IPS-20b (cell line): Measurements from ENCODE around the gene SUGCT.

Experiments used
- H3K27ac ChIP-seq: one replicate; pipeline ENCODE4 v1.5.1; 2013; ENCODE audit warnings: low read length
- H3K27me3 ChIP-seq: 2 replicates; pipeline ENCODE4 v1.6.1; 2013; ENCODE audit warnings: mild to moderate bottlenecking, low read length, inconsistent platforms; ENCODE audit not compliant: insufficient read depth
- H3K36me3 ChIP-seq: 2 replicates; pipeline ENCODE4 v1.6.1; 2013; ENCODE audit warnings: low read depth, mild to moderate bottlenecking, inconsistent platforms, low read length, moderate library complexity; ENCODE audit not compliant: insufficient read depth
- H3K4me1 ChIP-seq: 2 replicates; pipeline ENCODE4 v1.6.1; 2013; ENCODE audit warnings: mild to moderate bottlenecking, control low read depth, inconsistent platforms, low read length, moderate library complexity; ENCODE audit not compliant: insufficient read depth
- H3K4me3 ChIP-seq: 2 replicates; pipeline ENCODE4 v1.5.1; 2013; ENCODE audit warnings: mild to moderate bottlenecking, low read length, inconsistent platforms
- H3K9ac ChIP-seq: 2 replicates; pipeline ENCODE4 v1.6.1; 2013; ENCODE audit warnings: low read depth, mild to moderate bottlenecking, inconsistent platforms, low read length, moderate library complexity
- H3K9me3 ChIP-seq: 2 replicates; pipeline ENCODE4 v1.6.1; 2013; ENCODE audit warnings: mild to moderate bottlenecking, low read depth, low read length, inconsistent platforms; ENCODE audit not compliant: insufficient read depth

The SUGCT gene

GRCh38 chr7:40457776-40458480 lies 323.1 kb downstream of the SUGCT start:
- Histone ChIP-seq H3K9ac (no peak overlapping the region), H3K36me3 (no peaks in the 10 kb centered on the region), H3K4me1 (peaks cover 7% of the 10 kb centered on the region; the same call in 1 of the 2 replicates), H3K4me3 (no peak overlapping the region), H3K27ac (no peak overlapping the region), H3K9me3 (no peaks in the 10 kb centered on the region), H3K27me3 (no peaks in the 10 kb centered on the region)

- H3K9me3 ChIP-seq, result no peaks in the 10 kb centered on the region
- H3K27ac ChIP-seq, result no peak overlapping the region
- H3K4me1 ChIP-seq, result no peaks in the 10 kb centered on the region
- H3K4me3 ChIP-seq, result no peak overlapping the region
- H3K9ac ChIP-seq, result no peak overlapping the region
- H3K27me3 ChIP-seq, result no peaks in the 10 kb centered on the region
- H3K36me3 ChIP-seq, result no peaks in the 10 kb centered on the region
These were observed 328.6 kb downstream of the SUGCT start for GRCh38 chr7:40463446-40463845.

- H3K9ac ChIP-seq, result no peak overlapping the region
- H3K9me3 ChIP-seq, result no peaks in the 10 kb centered on the region
- no peaks in the 10 kb centered on the region for H3K4me1 ChIP-seq
- no peaks in the 10 kb centered on the region for H3K36me3 ChIP-seq
- no peak overlapping the region for H3K27ac ChIP-seq
- H3K27me3 ChIP-seq, result no peaks in the 10 kb centered on the region
- H3K4me3 ChIP-seq, result no peak overlapping the region
These were observed 334.4 kb downstream of the SUGCT start for GRCh38 chr7:40468891-40469864.

- H3K9ac ChIP-seq, result no peak overlapping the region
These were observed 335.3 kb downstream of the SUGCT start for GRCh38 chr7:40470091-40470592.

GRCh38 chr7:40470817-40471216 lies 336.0 kb downstream of the SUGCT start:
- no peak overlapping the region for H3K4me3 ChIP-seq

More at GRCh38 chr7:40470091-40470592, 335.3 kb downstream of the SUGCT start:
- Histone ChIP-seq H3K27me3 (no peaks in the 10 kb centered on the region), H3K4me1 (no peaks in the 10 kb centered on the region), H3K9me3 (no peaks in the 10 kb centered on the region), H3K36me3 (no peaks in the 10 kb centered on the region), H3K27ac (no peak overlapping the region), H3K4me3 (no peak overlapping the region)

GRCh38 chr7:40471891-40472290 lies 337.1 kb downstream of the SUGCT start:
- no peak overlapping the region for H3K9ac ChIP-seq
- no peaks in the 10 kb centered on the region for H3K9me3 ChIP-seq
- no peaks in the 10 kb centered on the region for H3K4me1 ChIP-seq
- no peak overlapping the region for H3K4me3 ChIP-seq
- no peaks in the 10 kb centered on the region for H3K27me3 ChIP-seq
- H3K36me3 ChIP-seq, result no peaks in the 10 kb centered on the region
- no peak overlapping the region for H3K27ac ChIP-seq

More at GRCh38 chr7:40470817-40471216, 336.0 kb downstream of the SUGCT start:
- Histone ChIP-seq H3K27me3 (no peaks in the 10 kb centered on the region), H3K9me3 (no peaks in the 10 kb centered on the region), H3K36me3 (no peaks in the 10 kb centered on the region), H3K4me1 (no peaks in the 10 kb centered on the region), H3K27ac (no peak overlapping the region), H3K9ac (no peak overlapping the region)

- Histone ChIP-seq H3K9ac (no peak overlapping the region), H3K36me3 (no peaks in the 10 kb centered on the region), H3K27ac (no peak overlapping the region), H3K27me3 (no peaks in the 10 kb centered on the region), H3K4me3 (no peak overlapping the region), H3K4me1 (no peaks in the 10 kb centered on the region), H3K9me3 (no peaks in the 10 kb centered on the region)
These were observed 340.2 kb downstream of the SUGCT start for GRCh38 chr7:40474790-40475680.

- Histone ChIP-seq H3K4me3 (no peak overlapping the region), H3K4me1 (no peaks in the 10 kb centered on the region), H3K9ac (no peak overlapping the region), H3K9me3 (no peaks in the 10 kb centered on the region), H3K27me3 (no peaks in the 10 kb centered on the region), H3K27ac (no peak overlapping the region), H3K36me3 (no peaks in the 10 kb centered on the region)
These were observed 340.8 kb downstream of the SUGCT start for GRCh38 chr7:40475681-40475982.

GRCh38 chr7:40477094-40477493 lies 342.3 kb downstream of the SUGCT start:
- no peaks in the 10 kb centered on the region for H3K9me3 ChIP-seq
- H3K27me3 ChIP-seq, result no peaks in the 10 kb centered on the region
- H3K9ac ChIP-seq, result no peak overlapping the region
- H3K4me3 ChIP-seq, result no peak overlapping the region
- H3K4me1 ChIP-seq, result no peaks in the 10 kb centered on the region
- no peaks in the 10 kb centered on the region for H3K36me3 ChIP-seq
- H3K27ac ChIP-seq, result no peak overlapping the region

- Histone ChIP-seq H3K4me1 (no peaks in the 10 kb centered on the region), H3K27me3 (no peaks in the 10 kb centered on the region), H3K9me3 (no peaks in the 10 kb centered on the region), H3K9ac (no peak overlapping the region), H3K27ac (no peak overlapping the region), H3K4me3 (no peak overlapping the region), H3K36me3 (no peaks in the 10 kb centered on the region)
These were observed 348.0 kb downstream of the SUGCT start for GRCh38 chr7:40482845-40483244.

- Histone ChIP-seq H3K27me3 (no peaks in the 10 kb centered on the region), H3K36me3 (no peaks in the 10 kb centered on the region), H3K4me3 (no peak overlapping the region), H3K4me1 (no peaks in the 10 kb centered on the region), H3K27ac (no peak overlapping the region), H3K9ac (no peak overlapping the region), H3K9me3 (no peaks in the 10 kb centered on the region)
These were observed 348.8 kb downstream of the SUGCT start for GRCh38 chr7:40483630-40484029.
